ENCODE measurements around the gene UIMC1. TPM values are rescaled to one million over a fixed set of nuclear protein-coding genes. Genes with fewer than 3 reads are reported as not detected.

UIMC1 gene
- total RNA-seq, 1 donor from 2014 or later = 72.5 TPM

DNA sequence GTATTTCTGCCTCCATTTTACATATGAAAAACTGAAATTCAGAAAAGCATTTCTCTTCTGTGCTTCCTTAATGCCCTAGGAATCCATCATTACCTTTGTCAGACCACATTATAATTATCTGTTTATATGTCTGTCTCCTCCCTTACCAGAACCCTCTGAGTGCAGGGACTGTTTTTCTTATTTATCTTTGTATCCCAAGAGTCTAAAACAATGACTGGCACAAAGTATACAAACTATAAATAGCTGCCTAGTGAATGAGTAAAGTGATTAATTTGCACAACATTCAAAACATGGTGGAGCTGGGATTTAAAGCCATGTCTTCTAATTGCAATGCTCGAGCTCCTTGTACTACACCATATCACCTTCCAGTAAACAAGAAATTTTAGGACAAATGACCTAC lies 58.1 kb downstream of the UIMC1 start:
- ChIA-PET CTCF (no interaction called here), POLR2A (interaction anchor here (0.7 kb wide), 1 partner anchor 281 kb away, joined by 5 read pairs; no protein-coding TSS in a partner anchor)
- Mint-ChIP-seq H3K36me3 (ENCODE audit: low read depth) (peaks cover 79% of the 10 kb centered on the region), H3K4me3 (no peak overlapping the region), H3K27me3 (no peaks in the 10 kb centered on the region), H3K9me3 (no peaks in the 10 kb centered on the region), H3K27ac (no peak overlapping the region), H3K4me1 (no peaks in the 10 kb centered on the region)
- TF ChIP-seq, protein P1, sequence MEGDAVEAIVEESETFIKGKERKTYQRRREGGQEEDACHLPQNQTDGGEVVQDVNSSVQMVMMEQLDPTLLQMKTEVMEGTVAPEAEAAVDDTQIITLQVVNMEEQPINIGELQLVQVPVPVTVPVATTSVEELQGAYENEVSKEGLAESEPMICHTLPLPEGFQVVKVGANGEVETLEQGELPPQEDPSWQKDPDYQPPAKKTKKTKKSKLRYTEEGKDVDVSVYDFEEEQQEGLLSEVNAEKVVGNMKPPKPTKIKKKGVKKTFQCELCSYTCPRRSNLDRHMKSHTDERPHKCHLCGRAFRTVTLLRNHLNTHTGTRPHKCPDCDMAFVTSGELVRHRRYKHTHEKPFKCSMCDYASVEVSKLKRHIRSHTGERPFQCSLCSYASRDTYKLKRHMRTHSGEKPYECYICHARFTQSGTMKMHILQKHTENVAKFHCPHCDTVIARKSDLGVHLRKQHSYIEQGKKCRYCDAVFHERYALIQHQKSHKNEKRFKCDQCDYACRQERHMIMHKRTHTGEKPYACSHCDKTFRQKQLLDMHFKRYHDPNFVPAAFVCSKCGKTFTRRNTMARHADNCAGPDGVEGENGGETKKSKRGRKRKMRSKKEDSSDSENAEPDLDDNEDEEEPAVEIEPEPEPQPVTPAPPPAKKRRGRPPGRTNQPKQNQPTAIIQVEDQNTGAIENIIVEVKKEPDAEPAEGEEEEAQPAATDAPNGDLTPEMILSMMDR (IDR thresholded peaks at IDR 0.05) = no peak
- intact Hi-C loops (cut with micrococcal nuclease) = no loop called here
- ATAC-seq (ENCODE audit: low read depth) (no peak), DNase-seq (no peak)

DNA sequence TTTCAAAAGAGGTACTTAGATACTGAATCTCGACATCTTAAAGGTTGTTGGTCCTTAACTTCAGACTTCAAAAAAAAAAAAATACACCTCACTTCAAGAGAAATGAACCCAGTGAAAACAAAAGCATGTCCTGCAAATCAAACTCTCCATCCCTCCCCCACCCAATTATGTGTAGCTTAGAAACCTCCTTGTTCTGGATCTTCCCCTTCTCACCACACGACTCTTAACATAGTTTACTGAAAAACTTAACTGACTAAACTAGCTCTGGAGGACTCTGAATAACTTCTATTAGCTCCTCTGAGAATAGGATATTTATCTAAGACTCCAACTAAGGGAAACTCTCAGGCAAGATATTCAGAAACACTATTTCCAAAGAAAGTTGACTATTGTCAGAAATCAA lies 58.7 kb downstream of the UIMC1 start:
- Mint-ChIP-seq H3K27me3 (no peaks in the 10 kb centered on the region), H3K36me3 (ENCODE audit: low read depth) (peaks cover 81% of the 10 kb centered on the region), H3K27ac (no peak overlapping the region), H3K4me1 (no peaks in the 10 kb centered on the region), H3K4me3 (no peak overlapping the region), H3K9me3 (no peaks in the 10 kb centered on the region)
- DNase-seq = no peak
- ChIA-PET POLR2A (interaction anchor here (0.7 kb wide), 1 partner anchor 280 kb away, joined by 5 read pairs; no protein-coding TSS in a partner anchor), CTCF (interaction anchor here (1.2 kb wide), 1 partner anchor 30 kb away, joined by 3 read pairs; no protein-coding TSS in a partner anchor)
- intact Hi-C loops (cut with micrococcal nuclease) = no loop called here
- TF ChIP-seq, protein P1 (IDR thresholded peaks at IDR 0.05) = no peak
- no peak for ATAC-seq (ENCODE audit: low read depth)

DNA sequence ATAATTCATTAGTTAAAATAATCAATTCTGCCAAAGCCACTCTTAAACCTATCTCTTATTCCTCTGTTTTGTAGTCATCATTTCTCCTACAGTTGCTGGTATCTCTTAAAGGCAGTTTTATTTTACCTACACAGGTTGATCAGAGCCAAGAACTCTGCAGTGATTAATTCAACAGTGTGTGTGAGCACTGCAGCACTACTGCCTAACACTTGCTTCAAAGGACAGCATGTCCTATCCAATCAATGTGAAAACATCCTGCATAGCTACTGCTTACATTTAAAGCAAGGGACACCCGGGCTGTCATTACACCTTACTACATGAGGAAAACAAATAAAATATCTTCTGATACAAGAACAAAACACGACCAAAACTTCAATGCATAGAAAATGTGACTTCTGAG lies 62.3 kb downstream of the UIMC1 start:
- H3K36me3 Mint-ChIP-seq (ENCODE audit: low read depth) = peaks cover 84% of the 10 kb centered on the region

DNA sequence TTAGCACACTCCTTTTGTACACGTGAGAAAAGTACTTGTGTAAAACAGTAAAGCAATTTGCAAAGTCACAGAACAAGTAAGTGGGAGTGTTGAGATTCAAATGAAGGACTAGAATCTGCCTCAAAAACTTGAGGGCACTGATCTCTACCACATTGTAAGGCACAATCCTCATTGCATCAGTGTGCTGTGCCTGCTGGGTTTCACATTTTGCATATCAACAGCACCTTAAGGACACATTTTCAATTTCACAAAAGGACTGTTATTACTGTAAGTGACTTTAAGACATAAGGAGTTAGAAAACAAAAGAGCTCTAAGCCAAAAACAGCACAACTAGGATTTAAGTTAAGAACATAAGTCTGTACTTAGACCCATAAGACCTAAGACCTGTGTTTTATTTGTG lies 62.8 kb downstream of the UIMC1 start:
- POLR2A ChIA-PET = interaction anchor here (0.6 kb wide), 1 partner anchor 20 kb away, joined by 5 read pairs; no protein-coding TSS in a partner anchor
- no peaks in the 10 kb centered on the region for H3K27me3 Mint-ChIP-seq
- CTCF ChIA-PET = interaction anchor here (0.6 kb wide), 1 partner anchor 76 kb away, joined by 3 read pairs; no protein-coding TSS in a partner anchor

More for the DNA sequence above, 62.3 kb downstream of the UIMC1 start:
- intact Hi-C loops (cut with micrococcal nuclease) = no loop called here
- Mint-ChIP-seq H3K27ac (no peak overlapping the region), H3K9me3 (no peaks in the 10 kb centered on the region), H3K4me3 (no peak overlapping the region), H3K4me1 (no peaks in the 10 kb centered on the region), H3K27me3 (no peaks in the 10 kb centered on the region)
- CTCF ChIA-PET = interaction anchor here (0.6 kb wide), 1 partner anchor 75 kb away, joined by 3 read pairs; no protein-coding TSS in a partner anchor
- TF ChIP-seq, protein P1 (IDR thresholded peaks at IDR 0.05) = no peak
- no peak for DNase-seq
- no peak for ATAC-seq (ENCODE audit: low read depth)
- POLR2A ChIA-PET = interaction anchor here (0.6 kb wide), 1 partner anchor 20 kb away, joined by 5 read pairs; no protein-coding TSS in a partner anchor

DNA sequence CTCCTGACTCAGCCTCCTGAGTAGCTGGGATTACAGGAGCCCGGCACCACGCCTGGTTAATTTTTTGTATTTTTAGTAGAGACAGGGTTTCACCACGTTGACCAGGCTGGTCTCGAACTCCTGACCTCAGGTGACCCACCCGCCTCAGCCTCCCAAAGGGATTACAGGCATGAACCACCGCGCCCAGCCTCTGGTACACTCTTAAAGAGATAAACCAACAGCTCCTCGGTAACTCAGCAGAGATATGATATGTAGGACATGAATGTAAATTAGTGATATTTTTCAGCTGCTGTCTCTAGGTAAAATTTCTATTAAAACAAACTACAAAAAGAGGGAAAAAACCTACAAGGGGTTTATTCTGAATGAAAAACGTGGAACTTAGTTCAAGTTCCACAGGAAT lies 64.6 kb downstream of the UIMC1 start:
- Mint-ChIP-seq H3K4me1 (no peaks in the 10 kb centered on the region), H3K27ac (no peak overlapping the region), H3K9me3 (no peaks in the 10 kb centered on the region), H3K36me3 (ENCODE audit: low read depth) (peaks cover 83% of the 10 kb centered on the region), H3K4me3 (no peak overlapping the region), H3K27me3 (no peaks in the 10 kb centered on the region)
- TF ChIP-seq, protein P1 (IDR thresholded peaks at IDR 0.05) = no peak
- CTCF ChIA-PET = no interaction called here
- DNase-seq (no peak), ATAC-seq (ENCODE audit: low read depth) (no peak)
- POLR2A ChIA-PET = no interaction called here
- intact Hi-C loops (cut with micrococcal nuclease) = no loop called here

More for the DNA sequence above, 62.8 kb downstream of the UIMC1 start:
- TF ChIP-seq, protein P1 (IDR thresholded peaks at IDR 0.05) = no peak
- H3K4me1 Mint-ChIP-seq = no peaks in the 10 kb centered on the region
- DNase-seq = no peak
- no peak overlapping the region for H3K27ac Mint-ChIP-seq
- no peak overlapping the region for H3K4me3 Mint-ChIP-seq
- no peak for ATAC-seq (ENCODE audit: low read depth)
- peaks cover 84% of the 10 kb centered on the region for H3K36me3 Mint-ChIP-seq (ENCODE audit: low read depth)
- intact Hi-C loops (cut with micrococcal nuclease) = no loop called here
- H3K9me3 Mint-ChIP-seq = no peaks in the 10 kb centered on the region

All from activated B cell treated with CpG ODN at 0.5 μM for 24 hours (primary cell).